ENCODE results near the gene ZNF689.

The ZNF689 gene

DNA sequence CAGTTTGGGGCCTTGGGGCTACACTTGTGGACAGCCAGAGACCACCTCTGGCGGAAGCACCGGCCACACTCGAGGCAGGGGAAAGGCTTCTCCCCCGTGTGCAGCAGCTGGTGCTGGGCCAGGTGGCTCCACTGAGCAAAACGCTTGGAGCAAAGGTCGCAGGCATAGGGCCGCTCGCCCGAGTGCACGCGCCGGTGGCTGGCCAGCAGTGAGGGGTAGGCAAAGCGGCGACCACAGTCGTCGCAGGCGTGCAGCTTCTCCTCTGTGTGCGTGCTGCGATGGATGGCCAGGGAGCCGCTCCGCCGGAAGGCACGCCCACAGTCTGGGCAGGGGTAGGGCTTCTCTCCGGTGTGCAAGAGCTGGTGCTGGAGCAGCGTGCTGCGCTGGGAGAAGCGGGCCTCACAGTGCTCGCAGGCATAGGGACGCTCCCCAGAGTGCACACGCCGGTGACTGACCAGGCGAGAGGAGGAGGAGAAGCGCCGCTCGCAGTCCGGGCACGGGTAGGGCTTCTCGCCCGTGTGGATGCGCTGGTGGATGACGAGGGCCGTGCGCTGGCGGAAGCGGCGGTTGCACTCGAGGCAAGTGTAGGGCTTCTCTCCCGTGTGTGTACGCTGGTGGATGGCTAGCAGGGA is 5.8 kb downstream of the ZNF689 start:
- DNase-seq, result no peak
- peaks cover 34% of the 10 kb centered on the region for H3K36me3 ChIP-seq
- H3K27me3 ChIP-seq, result no peaks in the 10 kb centered on the region
- H3K9me3 ChIP-seq, result no peaks in the 10 kb centered on the region
- H3K4me1 ChIP-seq, result no peaks in the 10 kb centered on the region
- TF ChIP-seq, protein P1, sequence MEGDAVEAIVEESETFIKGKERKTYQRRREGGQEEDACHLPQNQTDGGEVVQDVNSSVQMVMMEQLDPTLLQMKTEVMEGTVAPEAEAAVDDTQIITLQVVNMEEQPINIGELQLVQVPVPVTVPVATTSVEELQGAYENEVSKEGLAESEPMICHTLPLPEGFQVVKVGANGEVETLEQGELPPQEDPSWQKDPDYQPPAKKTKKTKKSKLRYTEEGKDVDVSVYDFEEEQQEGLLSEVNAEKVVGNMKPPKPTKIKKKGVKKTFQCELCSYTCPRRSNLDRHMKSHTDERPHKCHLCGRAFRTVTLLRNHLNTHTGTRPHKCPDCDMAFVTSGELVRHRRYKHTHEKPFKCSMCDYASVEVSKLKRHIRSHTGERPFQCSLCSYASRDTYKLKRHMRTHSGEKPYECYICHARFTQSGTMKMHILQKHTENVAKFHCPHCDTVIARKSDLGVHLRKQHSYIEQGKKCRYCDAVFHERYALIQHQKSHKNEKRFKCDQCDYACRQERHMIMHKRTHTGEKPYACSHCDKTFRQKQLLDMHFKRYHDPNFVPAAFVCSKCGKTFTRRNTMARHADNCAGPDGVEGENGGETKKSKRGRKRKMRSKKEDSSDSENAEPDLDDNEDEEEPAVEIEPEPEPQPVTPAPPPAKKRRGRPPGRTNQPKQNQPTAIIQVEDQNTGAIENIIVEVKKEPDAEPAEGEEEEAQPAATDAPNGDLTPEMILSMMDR (IDR thresholded peaks at IDR 0.05; ENCODE audit: low read depth, low read length), result no peak
- H3K4me3 ChIP-seq (ENCODE audit: low read depth, low read length), result no peak overlapping the region

DNA sequence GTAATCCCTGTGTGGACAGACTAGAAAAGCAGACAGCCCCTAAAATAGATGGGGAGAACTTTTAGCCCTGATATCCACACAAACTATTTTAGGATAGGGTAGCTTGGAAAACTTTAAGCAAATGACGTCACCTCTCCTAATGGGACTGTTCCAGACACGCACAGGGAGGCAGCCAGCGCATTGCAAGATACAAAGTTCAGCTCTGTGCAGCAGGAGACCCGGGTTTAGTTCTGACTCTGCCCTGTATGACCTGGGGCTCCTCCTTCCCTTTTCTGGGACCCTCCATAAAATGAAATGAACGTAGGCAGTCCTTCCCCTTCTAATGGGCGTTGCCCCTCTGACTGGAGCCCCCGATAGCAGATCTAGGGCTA is 6.3 kb downstream of the ZNF689 start:
- DNase-seq, result no peak
- H3K27me3 ChIP-seq, result no peaks in the 10 kb centered on the region
- TF ChIP-seq, protein P1 (IDR thresholded peaks at IDR 0.05; ENCODE audit: low read depth, low read length), result no peak
- peaks cover 34% of the 10 kb centered on the region for H3K36me3 ChIP-seq
- H3K4me3 ChIP-seq (ENCODE audit: low read depth, low read length), result no peak overlapping the region
- H3K9me3 ChIP-seq, result no peaks in the 10 kb centered on the region
- no peaks in the 10 kb centered on the region for H3K4me1 ChIP-seq

DNA sequence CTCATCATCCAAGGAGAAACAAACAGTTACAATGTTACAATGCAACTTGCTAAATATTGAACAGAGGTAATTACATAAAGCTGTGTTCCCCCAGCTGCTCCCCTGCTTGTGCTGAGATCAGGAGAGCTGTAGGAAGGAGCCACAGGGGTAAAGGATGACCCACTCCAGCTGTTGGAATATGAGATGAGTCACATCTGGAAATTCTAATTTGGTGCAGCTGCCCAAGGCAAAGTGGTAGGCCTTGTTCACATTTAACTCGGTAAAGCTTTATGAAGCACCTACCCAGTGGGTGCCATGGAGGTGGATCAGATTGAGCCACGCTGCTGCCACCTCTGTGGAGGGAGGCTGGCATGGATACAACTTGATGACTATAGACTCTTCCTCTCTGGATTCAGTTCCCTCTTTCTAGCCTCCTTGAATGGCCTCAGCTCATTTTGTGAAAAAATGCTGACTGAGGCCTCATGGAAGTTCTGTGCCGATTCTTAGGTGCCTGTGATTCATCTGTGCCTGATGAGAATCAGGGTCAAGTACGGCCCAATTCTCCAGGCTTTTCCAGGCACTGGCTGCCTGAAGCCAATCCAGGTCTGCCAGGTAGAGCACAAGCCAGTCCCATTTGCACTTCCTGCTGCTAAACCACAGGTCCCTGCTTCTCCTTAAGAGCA is 7.4 kb downstream of the ZNF689 start:
- no peak overlapping the region for H3K4me3 ChIP-seq (ENCODE audit: low read depth, low read length)
- H3K36me3 ChIP-seq, result peaks cover 32% of the 10 kb centered on the region
- H3K4me1 ChIP-seq, result no peaks in the 10 kb centered on the region
- no peaks in the 10 kb centered on the region for H3K27me3 ChIP-seq
- no peak for DNase-seq
- TF ChIP-seq, protein P1 (IDR thresholded peaks at IDR 0.05; ENCODE audit: low read depth, low read length), result no peak
- H3K9me3 ChIP-seq, result no peaks in the 10 kb centered on the region

DNA sequence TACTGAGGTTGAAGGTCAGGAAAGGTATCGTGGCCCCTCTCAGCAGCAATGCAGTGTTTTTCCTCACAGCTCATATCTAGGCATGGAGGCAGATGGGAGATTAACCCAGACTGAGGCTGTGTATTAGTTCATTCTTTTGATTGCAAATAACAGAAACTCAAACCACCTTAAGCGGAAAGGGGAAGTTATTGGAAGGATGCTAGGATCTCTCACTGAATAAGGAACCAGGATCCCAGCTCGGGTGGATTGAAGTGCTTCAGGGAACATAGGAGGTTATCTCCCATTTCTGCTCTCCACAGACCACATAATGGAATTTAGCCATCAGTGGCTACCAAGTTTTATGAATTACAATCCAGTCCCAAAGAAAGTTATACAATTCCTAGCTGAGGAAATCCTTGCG is 8.2 kb downstream of the ZNF689 start:
- Histone ChIP-seq H3K4me1 (no peaks in the 10 kb centered on the region), H3K4me3 (ENCODE audit: low read depth, low read length) (no peak overlapping the region), H3K36me3 (peaks cover 30% of the 10 kb centered on the region), H3K27me3 (no peaks in the 10 kb centered on the region), H3K9me3 (no peaks in the 10 kb centered on the region)
- TF ChIP-seq, protein P1 (IDR thresholded peaks at IDR 0.05; ENCODE audit: low read depth, low read length), result no peak
- no peak for DNase-seq

DNA sequence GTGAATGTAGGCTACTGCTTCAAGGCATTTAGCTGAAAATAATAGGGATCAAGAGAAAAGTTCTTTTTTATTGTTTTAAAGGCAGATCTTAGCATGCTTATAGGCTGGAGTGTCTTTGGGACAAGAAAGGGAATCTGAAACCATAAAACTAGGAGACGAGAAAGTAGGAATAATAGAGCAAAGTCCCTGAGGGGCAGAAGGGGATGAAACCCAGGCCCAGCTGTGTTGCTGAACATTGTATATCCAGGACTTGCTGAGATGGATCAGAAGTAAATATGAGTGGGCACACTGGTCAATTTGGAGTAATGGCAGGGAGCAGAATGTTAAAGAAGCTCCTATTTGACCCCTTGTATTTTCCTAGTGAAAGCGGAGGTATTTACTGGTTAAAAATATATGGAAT is 9.3 kb downstream of the ZNF689 start:
- Histone ChIP-seq H3K4me1 (no peaks in the 10 kb centered on the region), H3K36me3 (peaks cover 20% of the 10 kb centered on the region; the same call in 1 of the 2 replicates), H3K4me3 (ENCODE audit: low read depth, low read length) (no peak overlapping the region), H3K9me3 (no peaks in the 10 kb centered on the region), H3K27me3 (no peaks in the 10 kb centered on the region)
- TF ChIP-seq, protein P1 (IDR thresholded peaks at IDR 0.05; ENCODE audit: low read depth, low read length), result no peak
- DNase-seq, result no peak

DNA sequence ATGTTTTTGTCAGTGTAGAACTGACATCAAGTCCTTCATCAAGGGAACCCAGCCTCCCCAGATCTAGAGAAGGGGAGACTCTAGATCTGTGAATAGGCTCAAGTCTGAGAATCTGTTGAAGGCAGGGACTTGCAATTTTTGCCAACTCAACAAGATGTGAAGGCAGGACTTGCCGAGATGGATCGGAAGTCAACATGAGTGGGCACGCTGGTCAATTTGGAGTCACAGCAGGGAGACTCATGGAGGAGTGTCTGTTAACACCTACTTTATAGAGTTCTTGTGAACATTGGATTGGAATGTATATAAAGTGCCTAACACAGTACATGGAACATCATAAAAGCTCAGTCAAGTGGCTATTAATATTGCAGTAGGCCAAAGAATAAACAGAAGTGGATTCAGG is 10.0 kb downstream of the ZNF689 start:
- peaks cover 18% of the 10 kb centered on the region; the same call in 1 of the 2 replicates for H3K36me3 ChIP-seq
- no peaks in the 10 kb centered on the region for H3K9me3 ChIP-seq
- no peak for DNase-seq
- H3K4me1 ChIP-seq, result no peaks in the 10 kb centered on the region
- H3K4me3 ChIP-seq (ENCODE audit: low read depth, low read length), result no peak overlapping the region
- TF ChIP-seq, protein P1 (IDR thresholded peaks at IDR 0.05; ENCODE audit: low read depth, low read length), result no peak
- H3K27me3 ChIP-seq, result no peaks in the 10 kb centered on the region
